ENCODE results near the gene MRPS31. TPM values are rescaled to one million over a fixed set of nuclear protein-coding genes. Genes with fewer than 3 reads are reported as not detected.
A peak's percentile ranks its signal among the peaks of the same experiment; 100 is the strongest.

Gene MRPS31
- total and polyA plus RNA-seq, 4 donors, result 17.0 to 43.6 (median 25.7) TPM

DNA sequence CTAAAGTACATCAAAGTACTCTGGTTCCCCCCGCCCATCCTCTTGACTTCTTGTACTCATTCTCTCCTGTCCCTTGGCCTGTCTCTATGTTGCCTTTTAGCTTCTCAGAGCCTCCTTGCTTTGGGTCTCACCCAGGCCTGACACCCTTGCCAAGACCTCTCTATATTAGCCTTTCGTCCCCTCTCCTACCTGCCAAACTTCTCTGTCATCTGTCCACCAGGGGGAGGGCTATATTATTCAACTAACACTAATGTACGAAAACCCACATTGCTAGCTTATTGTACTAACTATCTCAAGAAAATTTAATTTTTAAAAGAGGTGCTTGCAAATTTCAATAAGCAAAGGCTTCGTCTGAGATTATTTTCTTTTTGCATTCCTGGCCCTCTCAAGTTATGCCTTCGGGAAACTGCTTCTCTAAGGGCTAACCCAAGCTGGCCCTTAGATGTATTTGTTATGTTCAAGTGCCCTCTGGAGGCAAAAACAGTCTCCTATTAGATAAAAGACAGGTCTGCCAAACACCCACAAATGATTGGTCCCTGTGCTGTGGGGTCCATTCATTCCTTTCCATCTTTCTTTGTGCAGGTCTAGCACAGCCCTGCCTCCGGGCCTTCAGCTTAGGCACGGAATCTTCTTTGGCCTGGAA lies 6.3 kb upstream of the MRPS31 start:
- Histone ChIP-seq H3K27ac (ENCODE audit: low read depth in 1 of 2, low read length in 1 of 2) (peak overlapping the region in 1 of 2 donors; percentile 56), H3K4me3 (no peak overlapping the region), H3K9ac (ENCODE audit: insufficient read depth in 1 of 2, low read length in 2 of 2) (peak overlapping the region in 1 of 2 donors; percentile 57), H3K27me3 (ENCODE audit: control insufficient read depth in 3 of 3, insufficient read depth in 3 of 3, low read length in 2 of 3) (no peaks in the 10 kb centered on the region), H3K4me1 (ENCODE audit: control insufficient read depth in 5 of 5, insufficient read depth in 5 of 5, low read length in 5 of 5) (peaks cover 0 to 3% (median 0%) of the 10 kb centered on the region in 5 donors), H3K36me3 (ENCODE audit: control insufficient read depth in 4 of 4, insufficient read depth in 4 of 4, low read length in 4 of 4) (no peaks in the 10 kb centered on the region), H3K9me3 (ENCODE audit: control insufficient read depth in 4 of 4, insufficient read depth in 3 of 4, low read length in 3 of 4) (no peaks in the 10 kb centered on the region)
- TF ChIP-seq, protein P1, sequence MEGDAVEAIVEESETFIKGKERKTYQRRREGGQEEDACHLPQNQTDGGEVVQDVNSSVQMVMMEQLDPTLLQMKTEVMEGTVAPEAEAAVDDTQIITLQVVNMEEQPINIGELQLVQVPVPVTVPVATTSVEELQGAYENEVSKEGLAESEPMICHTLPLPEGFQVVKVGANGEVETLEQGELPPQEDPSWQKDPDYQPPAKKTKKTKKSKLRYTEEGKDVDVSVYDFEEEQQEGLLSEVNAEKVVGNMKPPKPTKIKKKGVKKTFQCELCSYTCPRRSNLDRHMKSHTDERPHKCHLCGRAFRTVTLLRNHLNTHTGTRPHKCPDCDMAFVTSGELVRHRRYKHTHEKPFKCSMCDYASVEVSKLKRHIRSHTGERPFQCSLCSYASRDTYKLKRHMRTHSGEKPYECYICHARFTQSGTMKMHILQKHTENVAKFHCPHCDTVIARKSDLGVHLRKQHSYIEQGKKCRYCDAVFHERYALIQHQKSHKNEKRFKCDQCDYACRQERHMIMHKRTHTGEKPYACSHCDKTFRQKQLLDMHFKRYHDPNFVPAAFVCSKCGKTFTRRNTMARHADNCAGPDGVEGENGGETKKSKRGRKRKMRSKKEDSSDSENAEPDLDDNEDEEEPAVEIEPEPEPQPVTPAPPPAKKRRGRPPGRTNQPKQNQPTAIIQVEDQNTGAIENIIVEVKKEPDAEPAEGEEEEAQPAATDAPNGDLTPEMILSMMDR (IDR thresholded peaks at IDR 0.05; ENCODE audit: control extremely low read depth, extremely low read depth), result no peak
- WGBS, 2 donors, result 16 to 19% methylated on average over 7 of the region's 7 CpGs
- DNase-seq (peak in 2 of 3 donors; percentile 53 to 59), ATAC-seq (ENCODE audit: insufficient read depth, low FRiP score) (peak; percentile 73)

DNA sequence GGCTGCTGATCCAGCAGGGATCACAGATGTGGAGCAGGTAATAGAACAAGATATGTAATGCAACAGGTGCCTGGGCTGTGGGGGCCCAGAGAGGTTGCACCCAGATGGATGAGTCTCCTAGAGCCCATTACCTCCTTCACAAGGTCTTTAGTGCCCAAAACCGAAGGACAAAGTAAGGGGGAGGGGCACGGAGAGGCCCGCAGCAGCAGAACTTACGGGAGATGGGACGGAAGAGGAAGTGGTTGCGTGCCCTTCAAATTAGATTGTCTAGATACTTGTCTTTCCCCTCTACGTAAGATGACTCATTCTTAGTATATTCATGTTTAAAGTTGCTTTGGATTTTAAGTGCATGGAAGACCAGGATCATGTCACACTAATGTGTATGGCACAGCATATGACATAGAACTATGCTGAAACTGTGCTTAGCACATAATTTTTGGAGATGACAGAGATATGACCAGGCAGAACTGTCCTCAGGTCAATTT lies 5.7 kb upstream of the MRPS31 start:
- H3K4me3 ChIP-seq, result no peak overlapping the region
- no peaks in the 10 kb centered on the region for H3K36me3 ChIP-seq (ENCODE audit: control insufficient read depth in 4 of 4, insufficient read depth in 4 of 4, low read length in 4 of 4)
- 15 to 24% methylated on average over 7 of the region's 7 CpGs for WGBS, 2 donors
- no peak overlapping the region for H3K9ac ChIP-seq (ENCODE audit: insufficient read depth in 1 of 2, low read length in 2 of 2)
- TF ChIP-seq, protein P1 (IDR thresholded peaks at IDR 0.05; ENCODE audit: control extremely low read depth, extremely low read depth), result no peak
- H3K27ac ChIP-seq (ENCODE audit: low read depth in 1 of 2, low read length in 1 of 2), result peak overlapping the region in 1 of 2 donors; percentile 20
- peaks cover 0 to 3% (median 0%) of the 10 kb centered on the region in 5 donors for H3K4me1 ChIP-seq (ENCODE audit: control insufficient read depth in 5 of 5, insufficient read depth in 5 of 5, low read length in 5 of 5)
- no peak for DNase-seq
- H3K9me3 ChIP-seq (ENCODE audit: control insufficient read depth in 4 of 4, insufficient read depth in 3 of 4, low read length in 3 of 4), result no peaks in the 10 kb centered on the region
- H3K27me3 ChIP-seq (ENCODE audit: control insufficient read depth in 3 of 3, insufficient read depth in 3 of 3, low read length in 2 of 3), result no peaks in the 10 kb centered on the region
- peak; percentile 72 for ATAC-seq (ENCODE audit: insufficient read depth, low FRiP score)

DNA sequence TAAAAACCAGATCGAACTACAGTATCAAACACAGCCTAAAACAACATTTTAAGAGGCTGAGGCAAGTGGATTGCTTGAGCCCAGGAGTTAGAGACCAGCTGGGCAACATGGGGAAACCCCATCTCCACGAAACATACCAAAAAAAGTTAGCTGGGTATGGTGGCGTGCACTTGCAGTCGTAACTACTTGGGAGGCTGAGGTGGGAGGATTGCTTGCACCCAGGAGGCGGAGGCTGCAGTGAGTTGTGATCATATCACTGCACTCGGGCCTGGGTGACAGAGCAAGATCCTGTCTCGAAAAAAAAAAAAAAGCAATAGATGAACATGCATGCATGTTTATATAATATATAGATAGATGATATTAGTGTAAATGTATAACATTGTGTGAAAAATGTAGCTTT lies 5.2 kb upstream of the MRPS31 start:
- Histone ChIP-seq H3K4me3 (no peak overlapping the region), H3K27ac (ENCODE audit: low read depth in 1 of 2, low read length in 1 of 2) (no peak overlapping the region), H3K9me3 (ENCODE audit: control insufficient read depth in 4 of 4, insufficient read depth in 3 of 4, low read length in 3 of 4) (no peaks in the 10 kb centered on the region), H3K36me3 (ENCODE audit: control insufficient read depth in 4 of 4, insufficient read depth in 4 of 4, low read length in 4 of 4) (no peaks in the 10 kb centered on the region), H3K9ac (ENCODE audit: insufficient read depth in 1 of 2, low read length in 2 of 2) (no peak overlapping the region), H3K27me3 (ENCODE audit: control insufficient read depth in 3 of 3, insufficient read depth in 3 of 3, low read length in 2 of 3) (no peaks in the 10 kb centered on the region), H3K4me1 (ENCODE audit: control insufficient read depth in 5 of 5, insufficient read depth in 5 of 5, low read length in 5 of 5) (peaks cover 0 to 3% (median 0%) of the 10 kb centered on the region in 5 donors)
- DNase-seq (no peak), ATAC-seq (ENCODE audit: insufficient read depth, low FRiP score) (no peak)
- 78 to 83% methylated on average over 7 of the region's 7 CpGs for WGBS, 2 donors
- TF ChIP-seq, protein P1 (IDR thresholded peaks at IDR 0.05; ENCODE audit: control extremely low read depth, extremely low read depth), result no peak

All from lung (tissue), 12 donors.